ENCODE data around the gene EXD3. TPM values are rescaled to one million over a fixed set of nuclear protein-coding genes. Genes with fewer than 3 reads are reported as not detected.

Gene EXD3
- total and polyA plus RNA-seq, 2 of the 13 experiments (the other 11 are each of a cell fraction or from before 2014, with no cell fraction given) = 2.7 to 4.8 TPM

- TF ChIP-seq, protein P1, sequence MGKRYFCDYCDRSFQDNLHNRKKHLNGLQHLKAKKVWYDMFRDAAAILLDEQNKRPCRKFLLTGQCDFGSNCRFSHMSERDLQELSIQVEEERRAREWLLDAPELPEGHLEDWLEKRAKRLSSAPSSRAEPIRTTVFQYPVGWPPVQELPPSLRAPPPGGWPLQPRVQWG (CRISPR knock-in tag; IDR thresholded peaks at IDR 0.05; ENCODE audit: borderline replicate concordance, low read depth) = no peak
- TF ChIP-seq NRL (CRISPR knock-in tag; IDR thresholded peaks at IDR 0.05; ENCODE audit: borderline replicate concordance) = 0 out of 2 replicates have a peak, but pooled peaks have one; percentile 40
- TF ChIP-seq HMGXB4 (CRISPR knock-in tag; IDR thresholded peaks at IDR 0.05; ENCODE audit: borderline replicate concordance in 1 of 2, low read depth in 1 of 2) = peak; percentile 29 to 50; a peak in 1 of 4 replicates
- TF ChIP-seq, protein P2, sequence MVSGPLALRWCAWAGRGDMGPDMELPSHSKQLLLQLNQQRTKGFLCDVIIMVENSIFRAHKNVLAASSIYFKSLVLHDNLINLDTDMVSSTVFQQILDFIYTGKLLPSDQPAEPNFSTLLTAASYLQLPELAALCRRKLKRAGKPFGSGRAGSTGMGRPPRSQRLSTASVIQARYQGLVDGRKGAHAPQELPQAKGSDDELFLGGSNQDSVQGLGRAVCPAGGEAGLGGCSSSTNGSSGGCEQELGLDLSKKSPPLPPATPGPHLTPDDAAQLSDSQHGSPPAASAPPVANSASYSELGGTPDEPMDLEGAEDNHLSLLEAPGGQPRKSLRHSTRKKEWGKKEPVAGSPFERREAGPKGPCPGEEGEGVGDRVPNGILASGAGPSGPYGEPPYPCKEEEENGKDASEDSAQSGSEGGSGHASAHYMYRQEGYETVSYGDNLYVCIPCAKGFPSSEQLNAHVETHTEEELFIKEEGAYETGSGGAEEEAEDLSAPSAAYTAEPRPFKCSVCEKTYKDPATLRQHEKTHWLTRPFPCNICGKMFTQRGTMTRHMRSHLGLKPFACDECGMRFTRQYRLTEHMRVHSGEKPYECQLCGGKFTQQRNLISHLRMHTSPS (CRISPR knock-in tag; IDR thresholded peaks at IDR 0.05; ENCODE audit: low read depth) = 0 out of 2 replicates have a peak, but pooled peaks have one; percentile 11
- TF ChIP-seq, protein P3, sequence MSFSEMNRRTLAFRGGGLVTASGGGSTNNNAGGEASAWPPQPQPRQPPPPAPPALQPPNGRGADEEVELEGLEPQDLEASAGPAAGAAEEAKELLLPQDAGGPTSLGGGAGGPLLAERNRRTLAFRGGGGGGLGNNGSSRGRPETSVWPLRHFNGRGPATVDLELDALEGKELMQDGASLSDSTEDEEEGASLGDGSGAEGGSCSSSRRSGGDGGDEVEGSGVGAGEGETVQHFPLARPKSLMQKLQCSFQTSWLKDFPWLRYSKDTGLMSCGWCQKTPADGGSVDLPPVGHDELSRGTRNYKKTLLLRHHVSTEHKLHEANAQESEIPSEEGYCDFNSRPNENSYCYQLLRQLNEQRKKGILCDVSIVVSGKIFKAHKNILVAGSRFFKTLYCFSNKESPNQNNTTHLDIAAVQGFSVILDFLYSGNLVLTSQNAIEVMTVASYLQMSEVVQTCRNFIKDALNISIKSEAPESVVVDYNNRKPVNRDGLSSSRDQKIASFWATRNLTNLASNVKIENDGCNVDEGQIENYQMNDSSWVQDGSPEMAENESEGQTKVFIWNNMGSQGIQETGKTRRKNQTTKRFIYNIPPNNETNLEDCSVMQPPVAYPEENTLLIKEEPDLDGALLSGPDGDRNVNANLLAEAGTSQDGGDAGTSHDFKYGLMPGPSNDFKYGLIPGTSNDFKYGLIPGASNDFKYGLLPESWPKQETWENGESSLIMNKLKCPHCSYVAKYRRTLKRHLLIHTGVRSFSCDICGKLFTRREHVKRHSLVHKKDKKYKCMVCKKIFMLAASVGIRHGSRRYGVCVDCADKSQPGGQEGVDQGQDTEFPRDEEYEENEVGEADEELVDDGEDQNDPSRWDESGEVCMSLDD (CRISPR knock-in tag; IDR thresholded peaks at IDR 0.05; ENCODE audit: borderline replicate concordance) = peak; percentile 90; the same call in 1 of the 2 replicates
- peak; percentile 13; the same call in 1 of the 2 replicates for TF ChIP-seq TSC22D2 (CRISPR knock-in tag; IDR thresholded peaks at IDR 0.05; ENCODE audit: borderline replicate concordance)
- TF ChIP-seq, protein P4, sequence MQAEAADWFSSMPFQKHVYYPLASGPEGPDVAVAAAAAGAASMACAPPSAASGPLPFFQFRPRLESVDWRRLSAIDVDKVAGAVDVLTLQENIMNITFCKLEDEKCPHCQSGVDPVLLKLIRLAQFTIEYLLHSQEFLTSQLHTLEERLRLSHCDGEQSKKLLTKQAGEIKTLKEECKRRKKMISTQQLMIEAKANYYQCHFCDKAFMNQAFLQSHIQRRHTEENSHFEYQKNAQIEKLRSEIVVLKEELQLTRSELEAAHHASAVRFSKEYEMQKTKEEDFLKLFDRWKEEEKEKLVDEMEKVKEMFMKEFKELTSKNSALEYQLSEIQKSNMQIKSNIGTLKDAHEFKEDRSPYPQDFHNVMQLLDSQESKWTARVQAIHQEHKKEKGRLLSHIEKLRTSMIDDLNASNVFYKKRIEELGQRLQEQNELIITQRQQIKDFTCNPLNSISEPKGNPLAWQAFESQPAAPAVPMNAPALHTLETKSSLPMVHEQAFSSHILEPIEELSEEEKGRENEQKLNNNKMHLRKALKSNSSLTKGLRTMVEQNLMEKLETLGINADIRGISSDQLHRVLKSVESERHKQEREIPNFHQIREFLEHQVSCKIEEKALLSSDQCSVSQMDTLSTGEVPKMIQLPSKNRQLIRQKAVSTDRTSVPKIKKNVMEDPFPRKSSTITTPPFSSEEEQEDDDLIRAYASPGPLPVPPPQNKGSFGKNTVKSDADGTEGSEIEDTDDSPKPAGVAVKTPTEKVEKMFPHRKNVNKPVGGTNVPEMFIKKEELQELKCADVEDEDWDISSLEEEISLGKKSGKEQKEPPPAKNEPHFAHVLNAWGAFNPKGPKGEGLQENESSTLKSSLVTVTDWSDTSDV (CRISPR knock-in tag; IDR thresholded peaks at IDR 0.05) = peak; percentile 36; the same call in 1 of the 2 replicates
- TF ChIP-seq, protein P5, sequence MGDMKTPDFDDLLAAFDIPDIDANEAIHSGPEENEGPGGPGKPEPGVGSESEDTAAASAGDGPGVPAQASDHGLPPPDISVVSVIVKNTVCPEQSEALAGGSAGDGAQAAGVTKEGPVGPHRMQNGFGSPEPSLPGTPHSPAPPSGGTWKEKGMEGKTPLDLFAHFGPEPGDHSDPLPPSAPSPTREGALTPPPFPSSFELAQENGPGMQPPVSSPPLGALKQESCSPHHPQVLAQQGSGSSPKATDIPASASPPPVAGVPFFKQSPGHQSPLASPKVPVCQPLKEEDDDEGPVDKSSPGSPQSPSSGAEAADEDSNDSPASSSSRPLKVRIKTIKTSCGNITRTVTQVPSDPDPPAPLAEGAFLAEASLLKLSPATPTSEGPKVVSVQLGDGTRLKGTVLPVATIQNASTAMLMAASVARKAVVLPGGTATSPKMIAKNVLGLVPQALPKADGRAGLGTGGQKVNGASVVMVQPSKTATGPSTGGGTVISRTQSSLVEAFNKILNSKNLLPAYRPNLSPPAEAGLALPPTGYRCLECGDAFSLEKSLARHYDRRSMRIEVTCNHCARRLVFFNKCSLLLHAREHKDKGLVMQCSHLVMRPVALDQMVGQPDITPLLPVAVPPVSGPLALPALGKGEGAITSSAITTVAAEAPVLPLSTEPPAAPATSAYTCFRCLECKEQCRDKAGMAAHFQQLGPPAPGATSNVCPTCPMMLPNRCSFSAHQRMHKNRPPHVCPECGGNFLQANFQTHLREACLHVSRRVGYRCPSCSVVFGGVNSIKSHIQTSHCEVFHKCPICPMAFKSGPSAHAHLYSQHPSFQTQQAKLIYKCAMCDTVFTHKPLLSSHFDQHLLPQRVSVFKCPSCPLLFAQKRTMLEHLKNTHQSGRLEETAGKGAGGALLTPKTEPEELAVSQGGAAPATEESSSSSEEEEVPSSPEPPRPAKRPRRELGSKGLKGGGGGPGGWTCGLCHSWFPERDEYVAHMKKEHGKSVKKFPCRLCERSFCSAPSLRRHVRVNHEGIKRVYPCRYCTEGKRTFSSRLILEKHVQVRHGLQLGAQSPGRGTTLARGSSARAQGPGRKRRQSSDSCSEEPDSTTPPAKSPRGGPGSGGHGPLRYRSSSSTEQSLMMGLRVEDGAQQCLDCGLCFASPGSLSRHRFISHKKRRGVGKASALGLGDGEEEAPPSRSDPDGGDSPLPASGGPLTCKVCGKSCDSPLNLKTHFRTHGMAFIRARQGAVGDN (CRISPR knock-in tag; IDR thresholded peaks at IDR 0.05) = peak; percentile 46
- TF ChIP-seq ZC3H13 (CRISPR knock-in tag; IDR thresholded peaks at IDR 0.05) = peak; percentile 81; the same call in 1 of the 2 replicates
- TF ChIP-seq ZNF121 (CRISPR knock-in tag; IDR thresholded peaks at IDR 0.05) = no peak
- TF ChIP-seq KDM2A (CRISPR knock-in tag; IDR thresholded peaks at IDR 0.05; ENCODE audit: borderline replicate concordance, low read depth) = peak; percentile 45; the same call in 1 of the 2 replicates
- TF ChIP-seq POLR2A (IDR thresholded peaks at IDR 0.05; ENCODE audit: insufficient read depth in 1 of 2, low read depth in 2 of 2, low read length in 2 of 2) = peak in 1 of 2 experiments; percentile 39; a peak in 1 of 4 replicates
- 0 out of 2 replicates have a peak, but pooled peaks have one; percentile 56 for TF ChIP-seq ZNF607 (CRISPR knock-in tag; IDR thresholded peaks at IDR 0.05; ENCODE audit: borderline replicate concordance)
These were observed 22.4 kb upstream of the EXD3 start (continued) for GRCh38 chr9:137445275-137445807.
